Activated naive CD4-positive, alpha-beta T cell treated with anti-CD3 and anti-CD28 coated beads for 36 hours (primary cell): ENCODE measurements around the gene QPCTL. TPM values are rescaled to one million over a fixed set of nuclear protein-coding genes. Genes with fewer than 3 reads are reported as not detected.

Experiments used
- microRNA-seq: library from miRNA; unstranded; fragments of <30 nt; microRNA quantifications from one replicate; pipeline ENCODE4 v1.2.0, GENCODE V29; 2022; ENCODE audit warnings: borderline microRNAs expressed, borderline replicate concordance
- total RNA-seq, 2 experiments: library from RNA; stranded (reverse); gene quantifications; one replicate each; pipeline ENCODE4 v1.2.3, GENCODE V29; 2021

The QPCTL gene
- total RNA-seq, 2 experiments from 2014 or later, result 12.0 to 14.1 TPM

Small RNA genes lying within 50 kb of the gene (microRNA-seq; reads per million reads assigned to microRNA genes)
- not detected for gene MIR642A
- not detected for gene MIR642B

Other genes starting within 250 kb of the QPCTL start
- 1 to 10 TPM; 8.0 to 8.7 TPM for gene FOSB, start 224.7 kb upstream of the QPCTL start, total RNA-seq
- under 1 TPM; 0.69 to 0.84 TPM for gene RTN2, start 195.6 kb upstream of the QPCTL start, total RNA-seq
- 1 to 10 TPM; 2.3 to 2.5 TPM for gene PPM1N, start 194.2 kb upstream of the QPCTL start, total RNA-seq
- gene VASP, start 185.2 kb upstream of the QPCTL start, total RNA-seq, result 10 to 100 TPM; 94.5 to 99.6 TPM
- gene OPA3, start 107.9 kb upstream of the QPCTL start, total RNA-seq, result 10 to 100 TPM; 12.4 to 12.7 TPM
- not detected for gene GPR4, start 90.5 kb upstream of the QPCTL start, total RNA-seq
- gene EML2, start 53.3 kb upstream of the QPCTL start, total RNA-seq, result 100 to 1,000 TPM; 145 to 159 TPM
- gene GIPR, start 24.4 kb upstream of the QPCTL start, total RNA-seq, result 1 to 10 TPM; 1.8 to 2.3 TPM
- gene SNRPD2, start 713 bp upstream of the QPCTL start, total RNA-seq, result 100 to 1,000 TPM; 976 to 988 TPM
- 10 to 100 TPM; 21.8 to 23.2 TPM for gene FBXO46, start 38.2 kb downstream of the QPCTL start, total RNA-seq
- not detected for gene MEIOSIN, start 40.8 kb downstream of the QPCTL start, total RNA-seq
- gene SIX5, start 76.6 kb downstream of the QPCTL start, total RNA-seq, result 1 to 10 TPM; 1.8 to 2.2 TPM
- gene DMPK, start 89.8 kb downstream of the QPCTL start, total RNA-seq, result 1 to 10 TPM; 6.1 TPM
- gene DMWD, start 100.2 kb downstream of the QPCTL start, total RNA-seq, result 10 to 100 TPM; 28.6 to 29.1 TPM
- under 1 TPM in 1 of 2 experiments, not detected in 1; 0.17 TPM for gene RSPH6A, start 122.6 kb downstream of the QPCTL start, total RNA-seq
- gene SYMPK, start 170.5 kb downstream of the QPCTL start, total RNA-seq, result 10 to 100 TPM; 96.9 to 97.4 TPM
- gene FOXA3, start 171.7 kb downstream of the QPCTL start, total RNA-seq, result under 1 TPM in 1 of 2 experiments, not detected in 1; 0.20 TPM
- gene IRF2BP1, start 193.5 kb downstream of the QPCTL start, total RNA-seq, result 10 to 100 TPM; 11.4 TPM
- gene MYPOP, start 209.9 kb downstream of the QPCTL start, total RNA-seq, result 1 to 10 TPM; 4.5 to 4.8 TPM
- not detected for gene NANOS2, start 222.1 kb downstream of the QPCTL start, total RNA-seq